SK-N-MC (cell line): ENCODE measurements around the gene TLR6.

Experiments
- EZH2 ChIP-seq: fragments of 200-600 bp; sonication (generic); IDR thresholded peaks from one replicate; pipeline ENCODE4 v1.6.1; 2017; ENCODE audit warnings: antibody characterized with exemption
- POLR2AphosphoS5 ChIP-seq: IDR thresholded peaks from 2 replicates; pipeline ENCODE4 v1.6.1; 2012; ENCODE audit warnings: mild to moderate bottlenecking, low read depth, low read length, borderline replicate concordance

GRCh38 chr4:38823766-38824165 lies 32.9 kb downstream of the TLR6 start:
- TF ChIP-seq EZH2 (no peak), POLR2AphosphoS5 (no peak)
